A549 (cell line): ENCODE results near the gene INSM1.

Experiments
- CBX8 ChIP-seq: fragments of 200-600 bp; sonication (generic); IDR thresholded peaks from 2 replicates; pipeline ENCODE4 v1.6.1; 2016
- CTCF ChIP-seq: fragments of >200 bp; sonication (Bioruptor Twin); formaldehyde crosslinking; IDR thresholded peaks from 3 replicates; pipeline ENCODE4 v1.5.1; 2016
- EP300 ChIP-seq, 2 experiments: fragments of >200 bp; sonication (Bioruptor Twin); formaldehyde crosslinking; IDR thresholded peaks; 2 replicates in 1 of 2; 3 replicates in 1 of 2; pipeline ENCODE4 v1.6.1; 2016 to 2017
- JUN ChIP-seq, 2 experiments: fragments of >200 bp; sonication (Bioruptor Twin); formaldehyde crosslinking; IDR thresholded peaks; 2 replicates in 1 of 2; 3 replicates in 1 of 2; pipeline ENCODE4 v1.6.1; 2016 to 2017
- MAFK ChIP-seq: fragments of 450-650 bp; IDR thresholded peaks from 2 replicates; pipeline ENCODE4 v1.6.1; 2014; ENCODE audit not compliant: partially characterized antibody
- POLR2AphosphoS2 ChIP-seq: conservative IDR thresholded peaks from 2 replicates; pipeline ENCODE4 v1.6.1; 2012; ENCODE audit warnings: low read length, improper control_type of control experiment, inconsistent platforms
- RAD21 ChIP-seq, 2 experiments: fragments of >200 bp in 1 of 2; sonication (Bioruptor Twin) in 1 of 2; formaldehyde crosslinking in 1 of 2; IDR thresholded peaks in 1 of 2; conservative IDR thresholded peaks in 1 of 2; 2 replicates in 1 of 2; 3 replicates in 1 of 2; pipeline ENCODE4 v1.6.1; 2012 to 2018; ENCODE audit warnings: inconsistent platforms in 1 of 2
- RFX5 ChIP-seq: fragments of 450-650 bp; IDR thresholded peaks from 2 replicates; pipeline ENCODE4 v1.7.1; 2014; ENCODE audit warnings: antibody characterized with exemption, mild to moderate bottlenecking, moderate library complexity
- TF ChIP-seq, protein P1 (sequence below): fragments of >200 bp; sonication (Bioruptor Twin); formaldehyde crosslinking; IDR thresholded peaks from 3 replicates; pipeline ENCODE4 v1.6.1; 2016
- TF ChIP-seq, protein P2 (sequence below): fragments of 200-600 bp; sonication (generic); IDR thresholded peaks from 2 replicates; pipeline ENCODE4 v1.6.1; 2016; ENCODE audit warnings: antibody characterized with exemption, mild to moderate bottlenecking, moderate library complexity

DNA sequence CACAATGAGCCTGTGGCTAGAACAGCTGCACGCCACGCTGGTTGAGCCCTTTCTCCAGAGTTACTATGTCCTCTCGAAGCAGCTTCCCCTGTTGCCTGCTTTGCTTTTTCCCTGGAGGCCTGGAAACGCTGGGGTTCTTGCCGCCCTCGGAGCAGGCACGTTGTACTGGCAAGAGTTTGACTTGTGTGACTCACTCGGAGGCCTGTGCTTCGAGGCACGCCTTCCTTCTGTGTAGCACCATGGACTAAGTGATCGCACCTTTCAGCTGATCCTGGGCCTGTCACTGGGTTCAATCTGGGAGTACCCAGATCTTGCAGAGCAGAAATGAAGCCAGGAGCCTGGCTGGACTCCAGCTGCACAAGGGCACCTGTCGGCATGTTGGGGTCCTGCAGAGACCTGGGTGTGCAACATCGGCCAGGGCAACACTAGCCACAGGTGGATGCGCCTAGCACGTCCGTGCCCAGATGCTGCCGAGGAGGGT lies 5.2 kb downstream of the INSM1 start:
- TF ChIP-seq, protein P1, sequence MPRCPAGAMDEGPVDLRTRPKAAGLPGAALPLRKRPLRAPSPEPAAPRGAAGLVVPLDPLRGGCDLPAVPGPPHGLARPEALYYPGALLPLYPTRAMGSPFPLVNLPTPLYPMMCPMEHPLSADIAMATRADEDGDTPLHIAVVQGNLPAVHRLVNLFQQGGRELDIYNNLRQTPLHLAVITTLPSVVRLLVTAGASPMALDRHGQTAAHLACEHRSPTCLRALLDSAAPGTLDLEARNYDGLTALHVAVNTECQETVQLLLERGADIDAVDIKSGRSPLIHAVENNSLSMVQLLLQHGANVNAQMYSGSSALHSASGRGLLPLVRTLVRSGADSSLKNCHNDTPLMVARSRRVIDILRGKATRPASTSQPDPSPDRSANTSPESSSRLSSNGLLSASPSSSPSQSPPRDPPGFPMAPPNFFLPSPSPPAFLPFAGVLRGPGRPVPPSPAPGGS = no peak
- TF ChIP-seq CTCF = no peak
- no peak for TF ChIP-seq RFX5
- no peak for TF ChIP-seq POLR2AphosphoS2
- TF ChIP-seq MAFK = no peak
- TF ChIP-seq CBX8 = no peak
- TF ChIP-seq EP300 (IDR thresholded peaks at IDR 0.05) = no peak
- TF ChIP-seq, protein P2, sequence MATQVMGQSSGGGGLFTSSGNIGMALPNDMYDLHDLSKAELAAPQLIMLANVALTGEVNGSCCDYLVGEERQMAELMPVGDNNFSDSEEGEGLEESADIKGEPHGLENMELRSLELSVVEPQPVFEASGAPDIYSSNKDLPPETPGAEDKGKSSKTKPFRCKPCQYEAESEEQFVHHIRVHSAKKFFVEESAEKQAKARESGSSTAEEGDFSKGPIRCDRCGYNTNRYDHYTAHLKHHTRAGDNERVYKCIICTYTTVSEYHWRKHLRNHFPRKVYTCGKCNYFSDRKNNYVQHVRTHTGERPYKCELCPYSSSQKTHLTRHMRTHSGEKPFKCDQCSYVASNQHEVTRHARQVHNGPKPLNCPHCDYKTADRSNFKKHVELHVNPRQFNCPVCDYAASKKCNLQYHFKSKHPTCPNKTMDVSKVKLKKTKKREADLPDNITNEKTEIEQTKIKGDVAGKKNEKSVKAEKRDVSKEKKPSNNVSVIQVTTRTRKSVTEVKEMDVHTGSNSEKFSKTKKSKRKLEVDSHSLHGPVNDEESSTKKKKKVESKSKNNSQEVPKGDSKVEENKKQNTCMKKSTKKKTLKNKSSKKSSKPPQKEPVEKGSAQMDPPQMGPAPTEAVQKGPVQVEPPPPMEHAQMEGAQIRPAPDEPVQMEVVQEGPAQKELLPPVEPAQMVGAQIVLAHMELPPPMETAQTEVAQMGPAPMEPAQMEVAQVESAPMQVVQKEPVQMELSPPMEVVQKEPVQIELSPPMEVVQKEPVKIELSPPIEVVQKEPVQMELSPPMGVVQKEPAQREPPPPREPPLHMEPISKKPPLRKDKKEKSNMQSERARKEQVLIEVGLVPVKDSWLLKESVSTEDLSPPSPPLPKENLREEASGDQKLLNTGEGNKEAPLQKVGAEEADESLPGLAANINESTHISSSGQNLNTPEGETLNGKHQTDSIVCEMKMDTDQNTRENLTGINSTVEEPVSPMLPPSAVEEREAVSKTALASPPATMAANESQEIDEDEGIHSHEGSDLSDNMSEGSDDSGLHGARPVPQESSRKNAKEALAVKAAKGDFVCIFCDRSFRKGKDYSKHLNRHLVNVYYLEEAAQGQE = no peak
- no peak for TF ChIP-seq JUN (IDR thresholded peaks at IDR 0.05)
- no peak for TF ChIP-seq RAD21 (conservative IDR thresholded peaks at IDR 0.05 in 1 of 2, IDR thresholded peaks at IDR 0.05 in 1 of 2)
